ENCODE results near the gene STK33. TPM values are rescaled to one million over a fixed set of nuclear protein-coding genes. Genes with fewer than 3 reads are reported as not detected.

The STK33 gene
- total RNA-seq, 1 experiment from 2014 or later: 19.5 TPM

DNA sequence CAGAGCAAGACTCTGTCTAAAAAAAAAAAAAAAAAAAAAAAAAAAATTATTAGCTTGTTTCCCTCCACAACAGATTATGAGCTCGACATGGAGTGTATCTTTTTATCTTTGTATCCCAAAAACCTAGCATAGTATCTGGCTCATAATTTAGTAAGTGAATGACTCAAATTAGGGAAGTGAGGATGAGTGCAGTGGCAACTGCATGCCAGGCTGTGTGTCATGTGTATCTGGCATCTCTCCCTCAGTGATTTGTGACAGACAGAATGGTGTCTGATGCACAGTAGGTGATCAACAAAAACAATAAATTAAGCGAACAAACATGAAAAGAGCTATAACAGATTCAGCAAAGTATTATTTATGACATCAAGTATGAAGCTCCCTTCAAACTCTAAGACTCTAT lies 7.2 kb downstream of the STK33 start:
- H3K4me2 ChIP-seq (ENCODE audit: insufficient read depth, insufficient read length, low read length): no peak overlapping the region
- H2AFZ ChIP-seq (ENCODE audit: low read length): no peak overlapping the region
- H3K14ac ChIP-seq (ENCODE audit: insufficient read depth, low read length): no peak overlapping the region
- H4K5ac ChIP-seq (ENCODE audit: insufficient read length, low read depth, low read length): no peak overlapping the region
- no peaks in the 10 kb centered on the region for H3K23me2 ChIP-seq (ENCODE audit: insufficient read length, low read depth, low read length, poor library complexity, severe bottlenecking)
- no peak overlapping the region for H3K27ac Mint-ChIP-seq
- H3K23ac ChIP-seq (ENCODE audit: insufficient read length, low read depth, low read length): no peak overlapping the region
- no CpG with 5 or more reads among the region's 2 CpGs for whole genome bisulfite sequencing (ENCODE audit: extremely low coverage, insufficient read length, low lambda C conversion rate)
- peaks cover 3 to 5% of the 10 kb centered on the region in 2 experiments; a peak in 3 of 5 replicates for H3K9me3 Mint-ChIP-seq
- H2BK5ac ChIP-seq (ENCODE audit: insufficient read length, low read length): no peak overlapping the region
- no peaks in the 10 kb centered on the region for H3K9me3 ChIP-seq (ENCODE audit: control insufficient read depth, low read depth, low read length)
- no peak overlapping the region for H3K56ac ChIP-seq (ENCODE audit: insufficient read length, low read depth, low read length)
- no peak overlapping the region for H2BK15ac ChIP-seq (ENCODE audit: low read depth, low read length)
- no peak overlapping the region for H3K4ac ChIP-seq (ENCODE audit: low read depth, low read length)
- DNase-seq: no peak
- H3K27me3 ChIP-seq (ENCODE audit: insufficient read depth, low read length): no peaks in the 10 kb centered on the region
- H3K18ac ChIP-seq (ENCODE audit: insufficient read length, low read depth, low read length): no peak overlapping the region
- no peak overlapping the region for H4K8ac ChIP-seq (replicated peaks; ENCODE audit: insufficient read length, low read depth, low read length)
- H3K36me3 Mint-ChIP-seq (ENCODE audit: insufficient read depth in 1 of 3, low read depth in 3 of 3): peaks cover 3 to 7% (median 7%) of the 10 kb centered on the region in 3 experiments; a peak in 5 of 7 replicates
- no peaks in the 10 kb centered on the region for H3K27me3 Mint-ChIP-seq (ENCODE audit: low read depth)
- no peak overlapping the region for H2BK20ac ChIP-seq (ENCODE audit: low read depth, low read length, poor library complexity, severe bottlenecking)
- H3K4me1 ChIP-seq (ENCODE audit: insufficient read depth, low read length): peaks cover 3% of the 10 kb centered on the region; the same call in 1 of the 2 replicates
- no peak overlapping the region for H3T11ph ChIP-seq (ENCODE audit: low read length)
- no peak overlapping the region for H2BK120ac ChIP-seq (ENCODE audit: low read depth, low read length, poor library complexity, severe bottlenecking)
- no peak overlapping the region for H3K4me3 Mint-ChIP-seq
- H4K20me1 ChIP-seq (ENCODE audit: control insufficient read depth, insufficient read depth, insufficient read length): no peaks in the 10 kb centered on the region
- H2BK12ac ChIP-seq (ENCODE audit: insufficient read length, low read depth, low read length): no peak overlapping the region
- H2AK5ac ChIP-seq (ENCODE audit: insufficient read length, low read length): no peak overlapping the region
- no peak overlapping the region for H3K27ac ChIP-seq (ENCODE audit: insufficient read length, low read depth, low read length)
- peaks cover 11 to 20% of the 10 kb centered on the region in 2 experiments for H3K4me1 Mint-ChIP-seq
- H4K91ac ChIP-seq (ENCODE audit: insufficient read length, low read depth, low read length): no peak overlapping the region
- H3K79me1 ChIP-seq (ENCODE audit: insufficient read depth, low read depth, low read length, poor library complexity, severe bottlenecking): no peaks in the 10 kb centered on the region
- TF ChIP-seq, protein P1, sequence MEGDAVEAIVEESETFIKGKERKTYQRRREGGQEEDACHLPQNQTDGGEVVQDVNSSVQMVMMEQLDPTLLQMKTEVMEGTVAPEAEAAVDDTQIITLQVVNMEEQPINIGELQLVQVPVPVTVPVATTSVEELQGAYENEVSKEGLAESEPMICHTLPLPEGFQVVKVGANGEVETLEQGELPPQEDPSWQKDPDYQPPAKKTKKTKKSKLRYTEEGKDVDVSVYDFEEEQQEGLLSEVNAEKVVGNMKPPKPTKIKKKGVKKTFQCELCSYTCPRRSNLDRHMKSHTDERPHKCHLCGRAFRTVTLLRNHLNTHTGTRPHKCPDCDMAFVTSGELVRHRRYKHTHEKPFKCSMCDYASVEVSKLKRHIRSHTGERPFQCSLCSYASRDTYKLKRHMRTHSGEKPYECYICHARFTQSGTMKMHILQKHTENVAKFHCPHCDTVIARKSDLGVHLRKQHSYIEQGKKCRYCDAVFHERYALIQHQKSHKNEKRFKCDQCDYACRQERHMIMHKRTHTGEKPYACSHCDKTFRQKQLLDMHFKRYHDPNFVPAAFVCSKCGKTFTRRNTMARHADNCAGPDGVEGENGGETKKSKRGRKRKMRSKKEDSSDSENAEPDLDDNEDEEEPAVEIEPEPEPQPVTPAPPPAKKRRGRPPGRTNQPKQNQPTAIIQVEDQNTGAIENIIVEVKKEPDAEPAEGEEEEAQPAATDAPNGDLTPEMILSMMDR (conservative IDR thresholded peaks at IDR 0.05): no peak
- H3K79me2 ChIP-seq (ENCODE audit: insufficient read depth, low read length): no peaks in the 10 kb centered on the region
- H3K9ac ChIP-seq (ENCODE audit: extremely low read depth, insufficient read length, low read length): no peak overlapping the region

Data from H9 (cell line).